WTC11 (cell line): ENCODE measurements around the gene ANKRD11. TPM values are rescaled to one million over a fixed set of nuclear protein-coding genes. Genes with fewer than 3 reads are reported as not detected.
A peak's percentile ranks its signal among the peaks of the same experiment; 100 is the strongest.

Experiments
- ATAC-seq: fragments of 200-7000 bp; cut with Tn5 transposase; 2 replicates; pipeline ENCODE4 v1.10.0; 2021; ENCODE audit warnings: mild to moderate bottlenecking, moderate library complexity
- CTCF ChIA-PET: fragments of 300-600 bp; sonication (Branson Sonifier 250); formaldehyde crosslinking; loops from one replicate; lab custom pipeline; 2021; ENCODE audit warnings: antibody characterized with exemption; lab: Charles Lee
- POLR2A ChIA-PET: fragments of 350-600 bp; sonication (Branson Sonifier 250); formaldehyde crosslinking; loops from one replicate; lab custom pipeline; 2021; ENCODE audit warnings: antibody characterized with exemption; lab: Charles Lee
- DNase-seq: peaks from one replicate; pipeline ENCODE4 v3.0.0; 2021; ENCODE audit warnings: low spot score
- H3K27ac Mint-ChIP-seq: 2 replicates; pipeline ENCODE4 v1.8.0; 2021; ENCODE audit warnings: mixed read lengths
- H3K27me3 Mint-ChIP-seq: 2 replicates; pipeline ENCODE4 v1.8.0; 2021; ENCODE audit warnings: low read depth, mild to moderate bottlenecking, moderate library complexity, mixed read lengths
- H3K36me3 Mint-ChIP-seq: 2 replicates; pipeline ENCODE4 v1.8.0; 2021; ENCODE audit warnings: mixed read lengths
- H3K4me1 Mint-ChIP-seq: 2 replicates; pipeline ENCODE4 v1.8.0; 2022; ENCODE audit warnings: mixed read lengths
- H3K4me3 Mint-ChIP-seq: 2 replicates; pipeline ENCODE4 v1.8.0; 2021; ENCODE audit warnings: mild to moderate bottlenecking, moderate library complexity, mixed read lengths
- H3K9me3 Mint-ChIP-seq: 2 replicates; pipeline ENCODE4 v1.8.0; 2021; ENCODE audit warnings: mixed read lengths
- CBFB ChIP-seq: sonication (generic); formaldehyde crosslinking; IDR thresholded peaks from 2 replicates; pipeline ENCODE4 v1.8.1; 2022; ENCODE audit warnings: mild to moderate bottlenecking, low read depth, missing genetic modification reagents
- CDX4 ChIP-seq: fragments of 250-450 bp; sonication (Bioruptor Pico); IDR thresholded peaks from 2 replicates; pipeline ENCODE4 v1.9.0; 2021; ENCODE audit warnings: moderate library complexity, mild to moderate bottlenecking, inconsistent platforms, borderline replicate concordance
- FOXJ3 ChIP-seq: sonication (generic); formaldehyde crosslinking; IDR thresholded peaks from 2 replicates; pipeline ENCODE4 v1.9.0; 2021; ENCODE audit warnings: missing genetic modification reagents, mild to moderate bottlenecking, borderline replicate concordance
- GRHL2 ChIP-seq: fragments of 250-450 bp; sonication (Bioruptor Pico); IDR thresholded peaks from 2 replicates; pipeline ENCODE4 v1.8.0; 2022; ENCODE audit warnings: mild to moderate bottlenecking, moderate library complexity; ENCODE audit not compliant: insufficient replicate concordance, severe bottlenecking
- GTF2I ChIP-seq: fragments of 250-450 bp; sonication (Bioruptor Pico); conservative IDR thresholded peaks from 2 replicates; pipeline ENCODE4 v1.4.0; 2021; ENCODE audit warnings: mild to moderate bottlenecking
- HMGA2 ChIP-seq: fragments of 250-450 bp; sonication (Bioruptor Pico); IDR thresholded peaks from 2 replicates; pipeline ENCODE4 v1.4.0; 2021; ENCODE audit warnings: mild to moderate bottlenecking, moderate library complexity
- IRF2 ChIP-seq: sonication (generic); formaldehyde crosslinking; IDR thresholded peaks from 2 replicates; pipeline ENCODE4 v1.8.0; 2022; ENCODE audit warnings: low read depth, missing genetic modification reagents, borderline replicate concordance
- NFATC4 ChIP-seq: fragments of 250-450 bp; sonication (Bioruptor Pico); IDR thresholded peaks from 2 replicates; pipeline ENCODE4 v1.9.0; 2021; ENCODE audit warnings: mild to moderate bottlenecking
- NFE2L1 ChIP-seq: sonication (generic); formaldehyde crosslinking; IDR thresholded peaks from 2 replicates; pipeline ENCODE4 v1.8.1; 2023; ENCODE audit warnings: missing genetic modification reagents
- PREB ChIP-seq: sonication (generic); formaldehyde crosslinking; IDR thresholded peaks from 2 replicates; pipeline ENCODE4 v1.8.1; 2022; ENCODE audit warnings: mild to moderate bottlenecking, missing genetic modification reagents, moderate library complexity, borderline replicate concordance
- RORB ChIP-seq: fragments of 250-450 bp; sonication (Bioruptor Pico); IDR thresholded peaks from 2 replicates; pipeline ENCODE4 v1.9.0; 2021; ENCODE audit warnings: mild to moderate bottlenecking
- TEAD1 ChIP-seq: sonication (generic); formaldehyde crosslinking; IDR thresholded peaks from 2 replicates; pipeline ENCODE4 v1.8.0; 2022; ENCODE audit warnings: mild to moderate bottlenecking, missing genetic modification reagents
- TP53 ChIP-seq: sonication (generic); formaldehyde crosslinking; IDR thresholded peaks from 2 replicates; pipeline ENCODE4 v1.8.1; 2023; ENCODE audit warnings: mild to moderate bottlenecking, missing genetic modification reagents
- ZBTB21 ChIP-seq: sonication (generic); formaldehyde crosslinking; IDR thresholded peaks from 2 replicates; pipeline ENCODE4 v1.8.1; 2023; ENCODE audit warnings: mild to moderate bottlenecking, missing genetic modification reagents, borderline replicate concordance
- ZNF121 ChIP-seq: sonication (generic); formaldehyde crosslinking; IDR thresholded peaks from 2 replicates; pipeline ENCODE4 v1.8.0; 2023; ENCODE audit warnings: missing genetic modification reagents
- ZNF416 ChIP-seq: fragments of 250-450 bp; sonication (Bioruptor Pico); IDR thresholded peaks from 2 replicates; pipeline ENCODE4 v1.9.0; 2021; ENCODE audit warnings: mild to moderate bottlenecking, inconsistent platforms
- ZSCAN18 ChIP-seq: fragments of 250-450 bp; sonication (Bioruptor Pico); IDR thresholded peaks from 2 replicates; pipeline ENCODE4 v2.1.2; 2022; ENCODE audit warnings: mild to moderate bottlenecking, moderate library complexity
- total RNA-seq: library from RNA; stranded (reverse); gene quantifications from 3 replicates; pipeline ENCODE4 v1.2.3, GENCODE V29; 2021
- TF ChIP-seq, protein P1 (sequence below): sonication (generic); formaldehyde crosslinking; IDR thresholded peaks from 2 replicates; pipeline ENCODE4 v1.8.0; 2022; ENCODE audit warnings: mild to moderate bottlenecking, missing genetic modification reagents
- TF ChIP-seq, protein P2 (sequence below): sonication (generic); formaldehyde crosslinking; IDR thresholded peaks from 2 replicates; pipeline ENCODE4 v1.8.1; 2023; ENCODE audit warnings: mild to moderate bottlenecking, missing genetic modification reagents
- TF ChIP-seq, protein P3 (sequence below): sonication (generic); formaldehyde crosslinking; IDR thresholded peaks from 2 replicates; pipeline ENCODE4 v1.8.1; 2022; ENCODE audit warnings: low read depth, mild to moderate bottlenecking, moderate library complexity, missing genetic modification reagents, borderline replicate concordance

The ANKRD11 gene
- total RNA-seq, 1 experiment from 2014 or later = 184 TPM

GRCh38 chr16:89349947-89350633, 140.3 kb downstream of the ANKRD11 start:
- ATAC-seq (no peak), DNase-seq (no peak)
- TF ChIP-seq, protein P1, sequence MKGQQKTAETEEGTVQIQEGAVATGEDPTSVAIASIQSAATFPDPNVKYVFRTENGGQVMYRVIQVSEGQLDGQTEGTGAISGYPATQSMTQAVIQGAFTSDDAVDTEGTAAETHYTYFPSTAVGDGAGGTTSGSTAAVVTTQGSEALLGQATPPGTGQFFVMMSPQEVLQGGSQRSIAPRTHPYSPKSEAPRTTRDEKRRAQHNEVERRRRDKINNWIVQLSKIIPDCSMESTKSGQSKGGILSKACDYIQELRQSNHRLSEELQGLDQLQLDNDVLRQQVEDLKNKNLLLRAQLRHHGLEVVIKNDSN (CRISPR knock-in tag) = no peak
- no peak for TF ChIP-seq ZNF416
- no peak for TF ChIP-seq NFE2L1
- no peak for TF ChIP-seq ZSCAN18 (CRISPR knock-in tag)
- TF ChIP-seq GTF2I (CRISPR knock-in tag) = no peak
- TF ChIP-seq, protein P2, sequence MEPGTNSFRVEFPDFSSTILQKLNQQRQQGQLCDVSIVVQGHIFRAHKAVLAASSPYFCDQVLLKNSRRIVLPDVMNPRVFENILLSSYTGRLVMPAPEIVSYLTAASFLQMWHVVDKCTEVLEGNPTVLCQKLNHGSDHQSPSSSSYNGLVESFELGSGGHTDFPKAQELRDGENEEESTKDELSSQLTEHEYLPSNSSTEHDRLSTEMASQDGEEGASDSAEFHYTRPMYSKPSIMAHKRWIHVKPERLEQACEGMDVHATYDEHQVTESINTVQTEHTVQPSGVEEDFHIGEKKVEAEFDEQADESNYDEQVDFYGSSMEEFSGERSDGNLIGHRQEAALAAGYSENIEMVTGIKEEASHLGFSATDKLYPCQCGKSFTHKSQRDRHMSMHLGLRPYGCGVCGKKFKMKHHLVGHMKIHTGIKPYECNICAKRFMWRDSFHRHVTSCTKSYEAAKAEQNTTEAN (CRISPR knock-in tag) = no peak
- no peak for TF ChIP-seq PREB (CRISPR knock-in tag)
- no peak for TF ChIP-seq HMGA2
- TF ChIP-seq, protein P3, sequence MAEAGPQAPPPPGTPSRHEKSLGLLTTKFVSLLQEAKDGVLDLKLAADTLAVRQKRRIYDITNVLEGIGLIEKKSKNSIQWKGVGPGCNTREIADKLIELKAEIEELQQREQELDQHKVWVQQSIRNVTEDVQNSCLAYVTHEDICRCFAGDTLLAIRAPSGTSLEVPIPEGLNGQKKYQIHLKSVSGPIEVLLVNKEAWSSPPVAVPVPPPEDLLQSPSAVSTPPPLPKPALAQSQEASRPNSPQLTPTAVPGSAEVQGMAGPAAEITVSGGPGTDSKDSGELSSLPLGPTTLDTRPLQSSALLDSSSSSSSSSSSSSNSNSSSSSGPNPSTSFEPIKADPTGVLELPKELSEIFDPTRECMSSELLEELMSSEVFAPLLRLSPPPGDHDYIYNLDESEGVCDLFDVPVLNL = no peak
- TF ChIP-seq TEAD1 (CRISPR knock-in tag) = no peak
- TF ChIP-seq ZBTB21 = no peak
- no peak for TF ChIP-seq ZNF121 (CRISPR knock-in tag)
- TF ChIP-seq TP53 = no peak
- Mint-ChIP-seq H3K4me1 (peaks cover 65% of the 10 kb centered on the region), H3K36me3 (no peaks in the 10 kb centered on the region), H3K27ac (peak overlapping the region; percentile 0; the same call in 1 of the 2 replicates), H3K27me3 (no peaks in the 10 kb centered on the region), H3K4me3 (no peak overlapping the region), H3K9me3 (no peaks in the 10 kb centered on the region)
- ChIA-PET POLR2A (no interaction called here), CTCF (interaction anchor here (0.8 kb wide), 1 partner anchor 57 kb away, joined by 3 read pairs; no protein-coding TSS in a partner anchor)

GRCh38 chr16:89347807-89348206, 142.6 kb downstream of the ANKRD11 start:
- Mint-ChIP-seq H3K4me1 (peaks cover 69% of the 10 kb centered on the region), H3K9me3 (no peaks in the 10 kb centered on the region), H3K27me3 (no peaks in the 10 kb centered on the region), H3K36me3 (no peaks in the 10 kb centered on the region), H3K27ac (no peak overlapping the region), H3K4me3 (no peak overlapping the region)
- no peak for ATAC-seq
- POLR2A ChIA-PET = no interaction called here
- no peak for DNase-seq
- CTCF ChIA-PET = no interaction called here
- no peak for TF ChIP-seq GRHL2 (CRISPR knock-in tag)
- TF ChIP-seq NFATC4 = no peak

GRCh38 chr16:89346869-89347268, 143.5 kb downstream of the ANKRD11 start:
- peak overlapping the region; percentile 39 for H3K27ac Mint-ChIP-seq
- H3K9me3 Mint-ChIP-seq = no peaks in the 10 kb centered on the region
- H3K27me3 Mint-ChIP-seq = no peaks in the 10 kb centered on the region
- ChIA-PET CTCF (interaction anchor here (1.0 to 3.1 kb wide), 2 partner anchors 10 to 38 kb away, joined by 6 to 12 read pairs; no protein-coding TSS in a partner anchor), POLR2A (no interaction called here)
- no peaks in the 10 kb centered on the region for H3K36me3 Mint-ChIP-seq
- H3K4me3 Mint-ChIP-seq = no peak overlapping the region
- TF ChIP-seq IRF2 = no peak
- no peak for TF ChIP-seq CBFB (CRISPR knock-in tag)
- TF ChIP-seq CDX4 (CRISPR knock-in tag) = no peak
- no peak for TF ChIP-seq FOXJ3 (CRISPR knock-in tag)
- no peak for TF ChIP-seq RORB (CRISPR knock-in tag)
- H3K4me1 Mint-ChIP-seq = peaks cover 60% of the 10 kb centered on the region
- DNase-seq = no peak
- peak; percentile 36 for ATAC-seq
